Measurements from ENCODE around the gene ADCY1.
"Not testable (repeated sequence)": the region's sequence is repeated elsewhere in the genome, so short reads cannot be mapped to it uniquely, and the experiment has no call there.

- TF ChIP-seq CTCF, POLR2A, EP300 (IDR thresholded peaks at IDR 0.05): not testable (repeated sequence)
These were observed 29.0 kb upstream of the ADCY1 start for GRCh38 chr7:45545105-45545710.
